ENCODE measurements around the gene PRKAR1B. TPM values are rescaled to one million over a fixed set of nuclear protein-coding genes. Genes with fewer than 3 reads are reported as not detected.

Gene PRKAR1B
- total RNA-seq, 2 experiments from 2014 or later = 15.5 to 15.8 TPM

- H3K4me3 Mint-ChIP-seq = no peak overlapping the region
- peaks cover 65% of the 10 kb centered on the region for H3K4me1 Mint-ChIP-seq (ENCODE audit: low read depth)
- CTCF ChIA-PET = interaction anchor here (0.7 kb wide), 1 partner anchor 246 kb away, joined by 3 read pairs; no protein-coding TSS in a partner anchor
- H3K9me3 Mint-ChIP-seq = peaks cover 6% of the 10 kb centered on the region
- H3K36me3 Mint-ChIP-seq (ENCODE audit: low read depth) = peaks cover 22% of the 10 kb centered on the region
- H3K27ac Mint-ChIP-seq = peak overlapping the region; percentile 48
- H3K27me3 Mint-ChIP-seq (ENCODE audit: low read depth) = no peaks in the 10 kb centered on the region
- intact Hi-C loops (cut with micrococcal nuclease) = no loop called here
- no peak for DNase-seq
Measured at GRCh38 chr7:610141-610530, 116.9 kb downstream of the PRKAR1B start.

GRCh38 chr7:609365-609764, 117.7 kb downstream of the PRKAR1B start:
- Mint-ChIP-seq H3K36me3 (ENCODE audit: low read depth) (peaks cover 30% of the 10 kb centered on the region), H3K4me1 (ENCODE audit: low read depth) (peaks cover 69% of the 10 kb centered on the region), H3K4me3 (no peak overlapping the region), H3K27ac (peak overlapping the region; percentile 66), H3K27me3 (ENCODE audit: low read depth) (no peaks in the 10 kb centered on the region), H3K9me3 (peaks cover 12% of the 10 kb centered on the region)
- intact Hi-C loops (cut with micrococcal nuclease) = no loop called here
- DNase-seq = no peak
- CTCF ChIA-PET = interaction anchor here (0.7 kb wide), 1 partner anchor 245 kb away, joined by 3 read pairs; no protein-coding TSS in a partner anchor

DNA sequence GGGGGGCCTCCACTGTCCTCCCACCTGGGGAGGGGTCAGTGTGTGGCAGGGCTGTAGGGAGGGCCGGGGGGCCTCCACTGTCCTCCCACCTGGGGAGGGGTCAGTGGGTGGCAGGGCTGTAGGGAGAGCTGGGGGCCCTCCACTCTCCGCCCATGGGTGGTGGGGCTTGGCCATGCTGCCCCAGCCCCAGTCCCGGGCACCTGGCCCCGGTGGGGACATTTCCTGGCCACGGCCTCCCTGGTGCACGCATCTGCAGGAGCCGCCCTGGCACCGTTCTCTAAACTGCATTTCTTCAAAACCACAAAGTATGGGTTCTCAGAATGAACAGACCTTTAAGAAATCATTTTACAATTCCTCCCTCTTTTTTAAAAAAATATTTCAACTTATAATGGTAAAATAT, 118.1 kb downstream of the PRKAR1B start:
- no peak overlapping the region for H3K4me3 Mint-ChIP-seq
- no peaks in the 10 kb centered on the region for H3K27me3 Mint-ChIP-seq (ENCODE audit: low read depth)
- intact Hi-C loops (cut with micrococcal nuclease) = no loop called here
- CTCF ChIA-PET = no interaction called here
- H3K27ac Mint-ChIP-seq = peak overlapping the region; percentile 66
- peaks cover 12% of the 10 kb centered on the region for H3K9me3 Mint-ChIP-seq
- peak; percentile 59 for DNase-seq
- H3K36me3 Mint-ChIP-seq (ENCODE audit: low read depth) = peaks cover 33% of the 10 kb centered on the region
- H3K4me1 Mint-ChIP-seq (ENCODE audit: low read depth) = peaks cover 69% of the 10 kb centered on the region

DNA sequence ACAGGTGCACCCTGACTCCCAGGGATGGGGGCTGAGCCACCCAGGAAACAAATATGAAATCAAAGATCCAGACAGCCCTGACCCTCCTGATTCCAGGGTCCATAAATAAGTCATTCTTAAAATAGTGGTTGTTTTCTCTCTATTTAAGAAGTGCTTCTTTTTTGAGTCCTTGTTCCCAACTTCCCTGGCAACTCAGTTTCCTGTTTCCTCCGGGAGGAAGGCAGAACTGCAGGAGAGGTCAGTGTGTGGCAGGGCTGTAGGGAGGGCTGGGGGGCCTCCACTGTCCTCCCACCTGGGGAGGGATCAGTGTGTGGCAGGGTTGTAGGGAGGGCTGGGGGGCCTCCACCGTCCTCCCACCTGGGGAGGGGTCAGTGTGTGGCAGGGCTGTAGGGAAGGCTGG, 118.7 kb downstream of the PRKAR1B start:
- Mint-ChIP-seq H3K4me3 (no peak overlapping the region), H3K4me1 (ENCODE audit: low read depth) (peaks cover 70% of the 10 kb centered on the region), H3K36me3 (ENCODE audit: low read depth) (peaks cover 38% of the 10 kb centered on the region), H3K27ac (peak overlapping the region; percentile 73), H3K9me3 (peaks cover 12% of the 10 kb centered on the region), H3K27me3 (ENCODE audit: low read depth) (no peaks in the 10 kb centered on the region)
- intact Hi-C loops (cut with micrococcal nuclease) = no loop called here
- no peak for DNase-seq
- CTCF ChIA-PET = no interaction called here

DNA sequence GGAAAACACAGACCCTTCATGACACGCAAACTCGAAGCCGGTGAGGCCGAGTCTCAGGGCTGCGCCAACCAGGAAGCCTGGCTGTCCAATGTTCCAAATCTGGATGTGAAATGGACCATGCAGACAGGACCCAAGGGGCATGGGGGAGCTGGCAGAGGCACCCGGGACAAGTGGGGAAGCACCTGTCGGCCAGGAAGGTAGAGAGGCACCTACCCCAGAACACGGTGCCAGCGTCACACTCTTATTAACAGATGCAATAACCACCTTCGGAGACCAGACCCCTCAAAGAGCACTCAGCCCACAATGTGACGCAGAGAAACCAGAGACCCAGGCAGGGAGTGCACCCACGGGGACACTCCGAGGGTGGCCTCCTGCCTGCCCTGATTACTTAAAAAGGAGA, 119.1 kb downstream of the PRKAR1B start:
- intact Hi-C loops (cut with micrococcal nuclease) = no loop called here
- peaks cover 42% of the 10 kb centered on the region for H3K36me3 Mint-ChIP-seq (ENCODE audit: low read depth)
- no peak for DNase-seq
- peak overlapping the region; percentile 73 for H3K27ac Mint-ChIP-seq
- H3K9me3 Mint-ChIP-seq = peaks cover 12% of the 10 kb centered on the region
- CTCF ChIA-PET = no interaction called here
- H3K4me1 Mint-ChIP-seq (ENCODE audit: low read depth) = peaks cover 72% of the 10 kb centered on the region
- H3K4me3 Mint-ChIP-seq = no peak overlapping the region
- no peaks in the 10 kb centered on the region for H3K27me3 Mint-ChIP-seq (ENCODE audit: low read depth)

DNA sequence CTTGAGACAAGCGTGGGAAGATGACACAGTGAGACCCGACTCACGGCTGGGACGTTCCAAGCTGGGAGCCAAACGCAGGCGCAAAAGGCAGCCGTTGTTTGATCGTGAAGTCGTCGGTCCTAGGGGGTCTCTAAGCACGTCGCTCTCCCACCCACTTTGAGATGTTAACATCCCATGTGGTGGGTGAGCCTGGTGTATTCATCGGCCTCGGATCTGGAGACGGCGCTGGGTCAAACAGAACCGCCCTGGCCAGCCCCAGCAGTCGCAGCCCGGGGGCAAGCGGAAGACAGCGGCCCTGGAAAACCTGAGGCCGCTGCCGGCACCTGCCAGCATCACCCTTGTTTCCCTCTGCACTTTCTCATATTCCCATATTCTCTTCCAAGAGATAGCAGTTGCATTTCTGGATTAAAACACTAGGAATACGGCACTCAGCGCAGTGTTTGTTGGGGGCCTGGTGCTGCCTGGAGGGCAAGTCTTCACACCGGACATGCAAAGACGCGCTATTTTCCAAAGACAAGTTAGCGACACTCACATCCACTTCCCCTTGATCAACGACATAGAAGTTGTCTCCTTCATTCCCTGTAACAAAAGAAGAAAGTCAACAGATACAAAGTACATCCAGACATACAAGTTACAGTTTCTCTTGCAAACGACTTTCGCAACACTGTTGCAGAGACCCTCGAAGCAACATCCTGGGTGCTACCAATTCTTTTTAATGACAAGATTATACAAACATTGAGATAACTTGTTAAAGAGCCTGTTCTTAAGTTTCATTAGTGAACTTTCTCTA, 121.2 kb downstream of the PRKAR1B start:
- Mint-ChIP-seq H3K36me3 (ENCODE audit: low read depth) (peaks cover 43% of the 10 kb centered on the region), H3K9me3 (peaks cover 12% of the 10 kb centered on the region), H3K4me3 (no peak overlapping the region), H3K4me1 (ENCODE audit: low read depth) (peaks cover 77% of the 10 kb centered on the region), H3K27ac (peak overlapping the region; percentile 100), H3K27me3 (ENCODE audit: low read depth) (no peaks in the 10 kb centered on the region)
- no peak for DNase-seq
- intact Hi-C loops (cut with micrococcal nuclease) = no loop called here
- CTCF ChIA-PET = interaction anchor here (1.2 kb wide), 1 partner anchor 9 kb away, joined by 4 read pairs; no protein-coding TSS in a partner anchor

DNA sequence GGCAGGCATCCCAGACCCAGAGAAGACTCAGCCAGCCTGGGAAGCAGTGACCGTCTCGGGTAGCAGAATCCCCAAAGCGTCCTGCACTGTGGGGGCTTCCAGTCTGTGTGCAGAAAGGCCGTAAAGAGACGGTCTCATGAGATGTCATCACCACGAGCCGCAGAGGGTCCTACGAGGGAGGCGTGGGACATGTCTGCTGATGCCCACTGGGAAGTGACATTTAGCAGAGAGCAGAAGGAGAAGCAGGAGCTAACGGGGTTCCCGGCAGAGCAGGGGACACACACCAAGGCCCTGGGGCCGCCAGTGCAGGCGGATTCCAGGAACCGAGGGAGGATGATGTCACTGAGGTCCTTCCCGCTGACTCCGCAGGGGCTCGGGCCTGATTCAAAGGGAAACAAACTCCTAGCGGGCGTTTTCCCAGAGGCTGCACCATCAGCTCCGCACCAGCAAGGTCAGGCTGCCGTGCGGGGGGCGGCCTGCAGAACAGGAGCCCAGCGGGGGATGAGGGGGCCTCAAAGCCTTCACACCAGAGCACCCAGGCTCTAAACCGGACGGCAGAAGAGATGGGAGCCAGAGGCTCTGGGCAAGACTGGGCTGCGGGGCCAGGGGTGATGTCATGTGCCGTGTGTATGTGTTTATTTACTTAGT, 122.1 kb downstream of the PRKAR1B start:
- Mint-ChIP-seq H3K4me1 (ENCODE audit: low read depth) (peaks cover 75% of the 10 kb centered on the region), H3K27me3 (ENCODE audit: low read depth) (no peaks in the 10 kb centered on the region), H3K36me3 (ENCODE audit: low read depth) (peaks cover 40% of the 10 kb centered on the region), H3K4me3 (peak overlapping the region; percentile 84), H3K9me3 (peaks cover 12% of the 10 kb centered on the region), H3K27ac (peak overlapping the region; percentile 100)
- CTCF ChIA-PET = interaction anchor here (1.2 kb wide), 1 partner anchor 10 kb away, joined by 4 read pairs; no protein-coding TSS in a partner anchor
- intact Hi-C loops (cut with micrococcal nuclease) = loop anchor here (1.0 to 5.0 kb wide), 5 partner anchors 13 to 243 kb away; partner anchors contain the start of genes DNAAF5, PDGFA, PRKAR1B and SUN1
- DNase-seq = no peak

DNA sequence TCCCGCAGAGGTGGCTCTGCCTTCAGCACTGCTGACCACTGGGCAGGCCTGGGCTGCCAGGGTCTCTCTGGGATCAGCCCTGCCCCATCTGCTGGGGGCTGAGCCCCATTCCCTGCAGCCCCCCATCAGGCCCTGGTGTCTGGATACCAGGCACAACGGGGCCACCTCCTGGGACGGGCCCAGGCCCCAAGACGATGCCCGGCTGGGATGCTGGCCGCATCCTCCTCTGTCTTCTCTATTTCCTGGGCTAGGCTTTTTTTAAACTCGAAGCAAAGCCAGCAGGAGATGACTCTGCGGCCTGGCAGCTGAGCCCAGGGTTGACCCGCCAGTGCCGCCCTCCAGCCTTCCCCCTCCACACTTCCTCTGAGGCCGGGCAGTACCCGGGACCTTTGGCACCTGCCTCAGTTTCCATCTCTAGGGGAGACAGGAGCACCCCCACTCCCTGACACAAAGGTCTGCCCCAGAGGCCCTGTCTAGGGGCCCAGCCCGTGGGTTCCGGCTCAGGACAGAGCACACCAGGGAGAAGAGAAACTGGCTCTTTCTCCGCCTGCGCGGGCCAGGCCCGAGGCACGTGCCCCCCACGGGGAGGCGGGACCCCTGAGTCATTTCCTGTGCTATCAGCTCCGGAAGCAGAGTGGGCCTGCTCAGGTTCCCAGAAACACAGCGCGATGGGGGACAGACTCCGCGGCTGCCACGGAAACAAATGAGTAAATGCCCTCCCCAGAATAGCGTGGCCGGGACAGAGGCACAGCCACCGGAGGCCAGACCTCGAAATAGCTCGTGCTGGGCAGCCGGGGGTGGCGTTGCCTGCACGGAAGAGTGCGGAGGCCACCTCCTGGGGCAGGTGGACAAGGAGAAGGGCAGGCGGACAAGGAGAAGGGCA, 122.8 kb downstream of the PRKAR1B start:
- Mint-ChIP-seq H3K27ac (peak overlapping the region; percentile 100), H3K36me3 (ENCODE audit: low read depth) (peaks cover 38% of the 10 kb centered on the region)
- intact Hi-C loops (cut with micrococcal nuclease) = loop anchor here (1.0 to 5.0 kb wide), 5 partner anchors 14 to 242 kb away; partner anchors contain the start of genes DNAAF5, PDGFA, PRKAR1B and SUN1

GRCh38 chr7:603152-603951, 123.7 kb downstream of the PRKAR1B start:
- intact Hi-C loops (cut with micrococcal nuclease) = loop anchor here (5.0 kb wide), 4 partner anchors 86 to 241 kb away; partner anchors contain the start of genes DNAAF5, PDGFA, PRKAR1B and SUN1
- peak; percentile 62 for DNase-seq
- Mint-ChIP-seq H3K27me3 (ENCODE audit: low read depth) (no peaks in the 10 kb centered on the region), H3K27ac (peak overlapping the region; percentile 100), H3K4me1 (ENCODE audit: low read depth) (peaks cover 73% of the 10 kb centered on the region), H3K36me3 (ENCODE audit: low read depth) (peaks cover 38% of the 10 kb centered on the region), H3K4me3 (peak overlapping the region; percentile 84), H3K9me3 (peaks cover 12% of the 10 kb centered on the region)
- CTCF ChIA-PET = no interaction called here

More for the DNA sequence above, 122.8 kb downstream of the PRKAR1B start:
- H3K4me3 Mint-ChIP-seq = peak overlapping the region; percentile 84
- H3K27me3 Mint-ChIP-seq (ENCODE audit: low read depth) = no peaks in the 10 kb centered on the region
- CTCF ChIA-PET = no interaction called here
- peaks cover 12% of the 10 kb centered on the region for H3K9me3 Mint-ChIP-seq
- peak; percentile 97 for DNase-seq
- peaks cover 71% of the 10 kb centered on the region for H3K4me1 Mint-ChIP-seq (ENCODE audit: low read depth)

DNA sequence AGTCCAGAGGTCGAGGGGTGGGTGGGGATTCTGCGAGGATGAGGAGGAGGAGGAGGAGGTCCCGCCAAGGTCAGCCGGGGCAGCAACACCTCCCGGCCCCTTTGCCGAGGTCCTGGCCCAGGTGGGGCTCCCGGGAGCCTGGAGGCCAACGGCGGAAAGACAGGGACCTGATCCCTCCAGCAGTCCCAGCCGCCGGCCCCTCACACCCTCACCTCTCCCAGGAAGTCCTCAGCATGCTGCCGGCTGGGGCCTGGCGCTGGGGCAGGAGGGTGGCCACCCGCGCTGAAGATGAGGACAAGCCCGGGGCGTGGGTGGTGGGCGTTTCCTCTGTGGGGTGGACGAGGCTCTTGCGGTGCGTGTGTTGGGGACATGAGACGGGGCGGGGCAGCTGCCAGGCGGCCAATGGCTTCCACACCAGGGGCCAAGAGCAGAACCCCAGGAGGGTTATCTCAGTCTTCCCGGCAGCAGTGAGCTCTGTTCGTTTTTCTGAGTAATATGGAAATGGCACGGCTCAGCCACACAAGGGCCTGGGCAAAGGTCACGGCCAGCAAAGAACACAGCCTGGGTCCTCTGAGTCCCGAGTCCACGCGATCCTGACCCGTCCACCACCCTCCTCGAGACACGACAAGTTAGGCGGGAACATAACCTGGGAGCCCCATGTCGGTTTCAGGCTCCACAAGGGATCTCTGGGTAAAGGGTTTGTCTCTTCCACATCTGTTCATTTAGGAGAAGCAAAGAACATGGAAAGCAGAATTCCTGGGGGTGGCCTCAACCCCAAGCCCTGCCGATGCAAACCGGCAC, 124.5 kb downstream of the PRKAR1B start:
- intact Hi-C loops (cut with micrococcal nuclease) = loop anchor here (5.0 kb wide), 4 partner anchors 85 to 240 kb away; partner anchors contain the start of genes DNAAF5, PDGFA, PRKAR1B and SUN1
- peaks cover 38% of the 10 kb centered on the region for H3K36me3 Mint-ChIP-seq (ENCODE audit: low read depth)
- peak; percentile 46 for DNase-seq
- peaks cover 12% of the 10 kb centered on the region for H3K9me3 Mint-ChIP-seq
- H3K27me3 Mint-ChIP-seq (ENCODE audit: low read depth) = no peaks in the 10 kb centered on the region
- peak overlapping the region; percentile 84 for H3K4me3 Mint-ChIP-seq
- CTCF ChIA-PET = no interaction called here
- H3K27ac Mint-ChIP-seq = peak overlapping the region; percentile 100
- peaks cover 66% of the 10 kb centered on the region for H3K4me1 Mint-ChIP-seq (ENCODE audit: low read depth)

Measured in activated naive CD4-positive, alpha-beta T cell treated with anti-CD3 and anti-CD28 coated beads for 36 hours (primary cell).